GM12875 (cell line): Measurements from ENCODE around the gene CADM2.

ENCODE experiments used
- H3K4me3 ChIP-seq: one replicate; pipeline ENCODE4 v1.5.1; 2011; ENCODE audit warnings: low read depth, low read length, control low read depth
- TF ChIP-seq, protein P1 (sequence below): IDR thresholded peaks from 2 replicates; pipeline ENCODE4 v1.5.1; 2011; ENCODE audit warnings: low read depth, mild to moderate bottlenecking, control low read depth, inconsistent platforms, low read length, moderate library complexity, borderline replicate concordance; ENCODE audit not compliant: insufficient read depth

CADM2 gene

DNA sequence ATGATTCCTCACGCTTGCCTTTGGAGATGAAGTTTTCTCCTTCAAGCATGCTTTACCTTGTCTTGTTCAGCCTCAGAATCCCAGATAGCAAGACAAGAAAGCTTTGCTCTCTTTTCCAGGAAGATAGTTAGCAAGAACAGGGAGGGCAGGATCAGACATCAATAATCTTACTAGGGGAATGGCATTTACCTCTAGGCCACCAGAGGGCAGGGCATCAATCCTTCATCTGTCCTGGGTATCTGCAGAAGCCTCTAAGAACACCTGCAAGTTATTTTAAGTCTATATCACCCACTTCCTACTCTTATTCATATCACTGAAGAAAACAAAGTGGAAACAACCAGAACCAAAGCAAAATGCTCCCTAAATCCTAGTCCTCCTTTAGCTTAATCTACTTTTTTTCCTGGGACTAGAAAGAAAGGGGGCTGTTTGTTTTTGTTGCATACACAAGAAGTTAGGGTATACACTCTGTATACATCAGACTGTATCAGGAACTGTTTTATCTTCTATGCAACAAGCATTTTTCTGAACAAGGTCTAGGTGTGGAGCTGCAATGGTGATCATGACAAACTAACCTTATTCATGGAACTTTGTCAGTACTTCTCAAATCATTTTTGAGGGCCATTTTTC is 862.5 kb downstream of the CADM2 start:
- no peak overlapping the region for H3K4me3 ChIP-seq
- TF ChIP-seq, protein P1, sequence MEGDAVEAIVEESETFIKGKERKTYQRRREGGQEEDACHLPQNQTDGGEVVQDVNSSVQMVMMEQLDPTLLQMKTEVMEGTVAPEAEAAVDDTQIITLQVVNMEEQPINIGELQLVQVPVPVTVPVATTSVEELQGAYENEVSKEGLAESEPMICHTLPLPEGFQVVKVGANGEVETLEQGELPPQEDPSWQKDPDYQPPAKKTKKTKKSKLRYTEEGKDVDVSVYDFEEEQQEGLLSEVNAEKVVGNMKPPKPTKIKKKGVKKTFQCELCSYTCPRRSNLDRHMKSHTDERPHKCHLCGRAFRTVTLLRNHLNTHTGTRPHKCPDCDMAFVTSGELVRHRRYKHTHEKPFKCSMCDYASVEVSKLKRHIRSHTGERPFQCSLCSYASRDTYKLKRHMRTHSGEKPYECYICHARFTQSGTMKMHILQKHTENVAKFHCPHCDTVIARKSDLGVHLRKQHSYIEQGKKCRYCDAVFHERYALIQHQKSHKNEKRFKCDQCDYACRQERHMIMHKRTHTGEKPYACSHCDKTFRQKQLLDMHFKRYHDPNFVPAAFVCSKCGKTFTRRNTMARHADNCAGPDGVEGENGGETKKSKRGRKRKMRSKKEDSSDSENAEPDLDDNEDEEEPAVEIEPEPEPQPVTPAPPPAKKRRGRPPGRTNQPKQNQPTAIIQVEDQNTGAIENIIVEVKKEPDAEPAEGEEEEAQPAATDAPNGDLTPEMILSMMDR: peak; percentile 60

DNA sequence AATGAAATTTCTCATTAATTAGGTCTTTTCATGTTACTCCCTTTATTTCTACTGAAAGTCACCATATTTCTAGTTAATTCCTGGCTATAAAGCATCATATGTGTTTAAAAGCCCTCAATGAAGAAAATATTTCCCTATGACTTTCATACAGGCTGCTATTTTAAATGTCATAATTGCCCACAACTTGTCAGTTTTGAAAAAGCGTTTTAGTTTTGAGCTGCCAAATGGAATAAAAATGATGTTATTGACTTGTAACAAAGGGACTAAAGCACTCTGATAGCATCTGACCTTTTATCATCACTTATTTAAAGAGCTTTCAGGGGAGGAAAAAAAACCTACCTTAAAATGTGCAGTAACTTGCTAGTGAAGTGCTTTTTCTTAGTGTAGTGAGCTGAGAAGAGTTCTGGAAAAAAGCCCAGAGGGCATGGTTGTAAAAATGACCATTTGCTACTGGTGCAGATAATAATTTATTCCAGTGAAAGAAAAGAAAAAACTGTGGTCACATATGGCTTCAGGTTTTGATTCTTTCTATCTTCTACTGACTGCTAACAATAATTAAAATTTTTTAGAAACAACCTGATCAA is 877.2 kb downstream of the CADM2 start:
- no peak overlapping the region for H3K4me3 ChIP-seq
- TF ChIP-seq, protein P1: no peak

DNA sequence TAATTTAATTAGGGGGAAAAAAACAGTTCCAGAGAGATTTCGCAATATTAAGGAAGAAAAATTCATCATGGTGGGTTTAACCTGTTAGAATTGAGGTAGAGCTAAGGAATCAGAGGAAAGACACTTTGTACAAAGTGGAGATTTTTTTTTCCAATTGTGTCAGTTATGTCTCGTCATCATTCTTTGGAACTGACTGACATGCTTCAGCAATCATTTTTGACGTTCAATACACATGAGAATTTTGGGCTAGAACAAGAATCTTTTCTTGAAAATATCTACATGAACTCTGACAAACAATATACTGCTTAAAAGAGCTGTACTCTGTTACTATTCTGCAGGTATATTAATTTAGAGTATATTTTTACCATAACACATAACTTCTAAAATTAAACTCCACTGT is 878.6 kb downstream of the CADM2 start:
- H3K4me3 ChIP-seq: no peak overlapping the region
- TF ChIP-seq, protein P1: no peak

DNA sequence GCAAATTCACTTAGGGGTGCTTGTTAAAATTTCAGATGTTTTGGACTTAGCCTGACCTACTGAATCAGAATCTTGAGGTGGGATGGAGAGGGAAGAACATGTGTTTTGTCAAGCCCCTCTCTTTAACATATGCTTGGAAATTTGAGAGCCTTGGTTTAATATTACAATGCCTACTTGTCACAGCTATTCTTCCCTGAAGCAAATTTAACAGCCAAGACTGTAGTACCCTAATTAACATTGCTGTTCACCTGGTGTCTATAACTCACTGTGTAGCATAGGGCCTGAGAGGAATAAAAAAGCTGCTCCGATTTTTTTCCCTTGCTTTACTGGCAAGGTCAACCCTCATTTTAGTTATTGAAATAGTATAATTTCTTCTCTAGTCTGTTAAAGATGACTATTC is 880.1 kb downstream of the CADM2 start:
- no peak overlapping the region for H3K4me3 ChIP-seq
- TF ChIP-seq, protein P1: no peak

DNA sequence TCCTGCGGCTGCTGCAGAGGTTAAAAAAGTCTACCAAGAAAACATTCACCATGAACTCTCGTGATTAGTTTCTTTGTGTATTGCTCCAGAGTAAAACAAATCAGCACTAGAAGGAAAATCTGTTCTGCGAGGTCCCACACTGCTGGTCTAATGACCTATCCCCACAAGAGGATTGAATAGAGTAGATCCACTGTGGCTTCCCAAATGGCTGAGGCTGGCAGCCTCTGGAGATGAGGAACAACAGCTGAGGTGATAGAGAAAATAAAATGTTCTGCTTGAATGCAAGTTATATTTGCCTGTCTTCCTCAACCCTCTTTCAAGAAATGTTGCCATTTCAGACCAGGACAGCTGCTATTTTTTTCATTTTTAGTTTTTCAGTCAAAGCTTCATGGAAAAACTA is 883.3 kb downstream of the CADM2 start:
- TF ChIP-seq, protein P1: no peak
- no peak overlapping the region for H3K4me3 ChIP-seq

DNA sequence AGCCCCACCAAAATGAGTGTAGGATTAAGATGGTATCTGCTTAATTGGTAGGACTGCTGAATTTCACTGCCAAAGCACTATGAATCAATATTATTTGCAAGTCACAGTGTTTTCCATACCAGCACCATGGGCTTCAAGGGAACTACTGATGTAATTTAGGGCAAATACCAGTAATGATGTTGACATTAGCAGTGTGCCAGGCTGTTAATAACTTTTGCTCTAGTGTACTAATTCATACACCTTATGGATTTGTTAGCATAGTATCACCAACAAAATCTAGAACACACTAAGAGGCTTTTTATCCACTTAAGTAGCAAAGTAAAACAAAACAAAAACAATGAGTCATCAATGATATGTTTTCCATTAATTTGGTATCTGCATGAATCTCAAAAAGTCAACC is 888.2 kb downstream of the CADM2 start:
- TF ChIP-seq, protein P1: no peak
- H3K4me3 ChIP-seq: no peak overlapping the region

DNA sequence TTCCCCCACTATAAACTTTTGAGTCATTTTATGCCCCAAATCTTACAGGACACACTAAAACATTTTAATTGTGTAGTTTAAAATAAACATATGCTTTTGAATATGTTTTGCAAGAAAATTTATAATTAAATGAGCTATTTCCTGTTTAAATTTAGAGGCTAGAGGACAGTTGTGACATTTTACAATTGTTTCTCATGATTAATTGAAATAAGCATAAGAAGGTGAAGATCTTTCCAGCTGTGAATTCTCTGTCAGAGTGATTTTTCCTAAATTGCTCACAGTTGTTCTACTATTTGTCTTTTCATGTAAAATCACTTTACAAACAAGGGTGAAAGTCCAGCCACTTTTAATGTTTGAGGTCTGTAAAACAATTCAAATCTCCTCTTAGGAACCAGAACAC is 892.3 kb downstream of the CADM2 start:
- TF ChIP-seq, protein P1: no peak
- H3K4me3 ChIP-seq: no peak overlapping the region
